GM18870 (cell line): Measurements from ENCODE around the gene OR10H2.
"Not testable (repeated sequence)": the region's sequence is repeated elsewhere in the genome, so short reads cannot be mapped to it uniquely, and the experiment has no call there.

Experiments
- ATAC-seq: cut with Tn5 transposase; IDR thresholded peaks from one replicate; pipeline ENCODE4 v1.9.1; 2021; ENCODE audit warnings: moderate library complexity; ENCODE audit not compliant: unreplicated experiment

OR10H2 gene

DNA sequence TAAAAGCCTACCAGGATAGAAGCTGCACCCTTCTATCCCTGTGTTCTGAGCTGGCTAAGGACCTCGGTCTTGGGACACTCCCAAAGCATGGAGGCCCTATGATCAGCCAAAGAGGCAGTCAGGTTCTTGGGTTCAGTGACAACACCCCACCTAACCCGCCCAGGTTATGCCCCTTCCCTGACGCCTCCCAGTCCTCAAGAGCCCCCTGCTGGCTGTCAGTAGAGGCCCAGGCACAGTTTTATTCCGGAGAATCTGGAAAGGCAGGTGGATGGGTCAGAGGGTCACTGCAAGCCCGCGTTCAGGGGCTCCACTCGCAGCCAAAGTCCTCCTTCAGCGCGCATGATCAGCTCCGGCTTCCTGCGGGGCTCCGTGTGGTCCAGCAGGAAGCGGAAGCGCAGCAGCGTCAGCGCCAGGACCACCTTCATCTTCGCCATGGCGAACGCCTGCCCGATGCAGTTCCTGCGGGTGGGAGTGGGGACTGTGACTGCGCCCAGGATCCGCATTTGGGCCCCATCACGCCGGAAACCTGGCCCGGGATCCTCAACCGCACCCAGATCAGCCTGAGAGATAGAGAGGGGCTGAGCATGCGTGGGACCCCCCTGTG is 32.2 kb downstream of the OR10H2 start:
- ATAC-seq = no peak

DNA sequence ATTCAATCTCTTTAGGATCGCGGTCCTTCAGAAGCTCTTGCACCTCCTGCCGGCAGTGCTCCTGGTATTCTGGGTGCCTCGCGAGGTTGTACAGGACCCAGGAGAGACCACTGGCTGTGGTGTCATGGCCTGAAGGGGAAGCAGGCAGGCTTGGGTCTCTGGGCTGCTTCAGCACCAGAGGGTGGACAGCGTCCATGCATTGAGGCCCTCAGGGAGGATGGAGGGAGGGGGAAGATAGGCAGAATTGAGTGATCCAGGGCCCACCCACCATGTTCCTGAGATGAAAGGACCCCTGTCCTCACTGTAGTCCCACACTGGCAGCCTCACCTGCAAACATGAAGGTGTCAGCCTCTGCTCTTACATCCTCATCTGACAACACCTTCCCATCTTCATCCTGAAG is 41.8 kb downstream of the OR10H2 start:
- no peak for ATAC-seq

GRCh38 chr19:15774159-15774558 is 46.3 kb downstream of the OR10H2 start:
- not testable (repeated sequence) for ATAC-seq

DNA sequence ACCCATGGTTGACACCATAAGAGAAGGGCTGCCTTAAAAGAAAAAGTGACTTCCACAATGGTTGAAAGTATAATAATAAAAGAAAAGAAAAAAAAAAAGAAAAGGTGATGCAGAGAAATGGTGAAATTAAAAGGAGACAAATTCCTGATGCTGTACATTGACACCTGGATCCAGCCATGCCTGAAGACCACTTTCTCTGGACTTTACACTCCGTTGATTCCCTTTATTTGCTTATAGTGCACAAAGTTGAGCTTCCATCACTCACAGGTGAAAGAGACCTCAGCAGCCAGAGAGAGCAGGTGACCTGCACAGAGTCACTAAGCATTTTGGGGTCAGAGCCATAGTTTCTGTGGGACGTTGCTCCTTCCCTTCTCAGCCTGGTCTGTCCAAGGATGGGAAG is 47.4 kb downstream of the OR10H2 start:
- ATAC-seq = no peak

DNA sequence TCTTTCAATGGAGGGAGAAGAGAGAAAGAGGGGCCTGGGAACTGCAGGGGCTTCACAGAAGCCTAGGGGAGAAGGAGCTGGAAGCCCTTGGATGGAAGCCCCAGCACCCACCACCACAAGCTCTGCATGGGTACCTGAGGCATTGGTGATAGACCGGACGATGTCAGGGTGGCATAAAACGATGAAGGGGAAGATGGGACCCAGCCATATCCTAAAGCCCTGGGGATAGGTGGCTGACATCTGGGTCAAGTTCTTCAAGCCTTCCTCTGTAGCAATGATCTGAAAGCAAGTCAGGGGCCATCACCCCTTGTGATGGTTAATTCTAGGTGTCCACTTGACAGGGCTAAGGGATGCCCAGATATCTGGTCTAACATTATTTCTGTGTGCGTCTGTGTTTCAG is 48.4 kb downstream of the OR10H2 start:
- no peak for ATAC-seq

DNA sequence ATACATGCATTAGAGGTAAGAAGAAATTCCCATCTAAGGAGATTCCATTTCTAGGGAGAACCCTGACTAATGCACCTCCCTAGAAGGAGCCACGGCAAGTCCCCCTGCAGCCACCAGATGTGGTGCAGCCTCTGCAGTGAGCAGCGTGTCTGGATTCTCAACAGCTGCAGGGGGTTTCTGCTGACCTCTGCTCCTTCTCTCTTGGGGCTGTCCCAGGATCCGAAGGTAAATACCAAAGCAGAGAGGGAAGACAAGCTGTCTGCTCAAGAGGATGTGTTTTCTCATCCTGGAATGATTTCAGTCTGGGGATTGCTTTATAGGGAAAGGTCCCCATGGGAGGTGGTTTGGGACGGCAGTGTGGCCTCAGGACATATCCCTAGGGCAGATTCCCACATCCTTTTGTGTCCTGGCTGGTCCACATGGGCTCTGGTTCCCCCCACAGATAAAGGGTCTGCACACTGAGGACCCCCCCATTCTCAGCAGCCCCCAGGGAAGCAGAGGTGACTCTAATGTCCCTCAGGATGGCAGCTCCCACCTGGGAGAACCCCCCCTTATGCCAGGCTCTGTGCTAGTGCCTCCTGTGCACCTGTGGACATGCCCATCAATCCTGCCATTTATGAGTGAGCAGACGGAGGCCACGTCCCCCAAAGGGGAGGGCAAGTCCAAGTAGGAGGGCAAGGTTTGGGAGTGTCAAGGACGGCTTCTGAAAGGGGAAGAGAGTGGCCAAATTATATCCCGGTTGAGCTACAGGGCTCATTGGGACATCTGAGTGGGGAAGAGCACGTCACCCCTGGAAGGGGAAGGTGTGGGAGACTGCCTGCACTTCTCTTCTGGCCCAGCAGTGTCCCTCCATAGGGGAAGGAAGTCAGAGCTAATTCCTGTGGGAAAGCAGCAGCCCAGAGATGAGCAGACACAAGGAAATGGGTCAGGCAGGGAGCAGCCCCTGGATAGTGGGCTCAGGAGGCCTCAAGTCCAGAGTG is 49.5 kb downstream of the OR10H2 start:
- no peak for ATAC-seq
